Measurements from ENCODE around the gene SLC16A5.
"Not testable (repeated sequence)": the region's sequence is repeated elsewhere in the genome, so short reads cannot be mapped to it uniquely, and the experiment has no call there.

The SLC16A5 gene

DNA sequence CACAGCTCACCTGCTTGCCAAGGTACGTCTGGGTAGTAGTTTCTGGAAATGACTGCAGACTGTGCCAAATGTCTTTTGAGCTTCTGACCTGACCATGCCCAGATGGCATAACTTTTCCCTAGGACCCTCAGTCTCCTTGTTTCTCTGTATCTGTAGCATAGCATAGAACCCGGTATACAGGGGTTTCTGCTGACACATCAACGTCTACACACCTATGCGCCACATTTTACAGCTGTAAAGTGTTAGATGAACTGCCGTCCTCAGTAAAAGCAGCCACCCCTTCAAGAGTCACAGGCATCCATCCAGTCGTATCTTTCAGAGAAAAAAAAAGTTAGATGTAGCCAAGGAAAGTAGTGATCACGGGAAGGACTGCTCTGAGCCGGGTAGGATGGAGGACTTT is 23.3 kb upstream of the SLC16A5 start:
- DNase-seq, result no peak

DNA sequence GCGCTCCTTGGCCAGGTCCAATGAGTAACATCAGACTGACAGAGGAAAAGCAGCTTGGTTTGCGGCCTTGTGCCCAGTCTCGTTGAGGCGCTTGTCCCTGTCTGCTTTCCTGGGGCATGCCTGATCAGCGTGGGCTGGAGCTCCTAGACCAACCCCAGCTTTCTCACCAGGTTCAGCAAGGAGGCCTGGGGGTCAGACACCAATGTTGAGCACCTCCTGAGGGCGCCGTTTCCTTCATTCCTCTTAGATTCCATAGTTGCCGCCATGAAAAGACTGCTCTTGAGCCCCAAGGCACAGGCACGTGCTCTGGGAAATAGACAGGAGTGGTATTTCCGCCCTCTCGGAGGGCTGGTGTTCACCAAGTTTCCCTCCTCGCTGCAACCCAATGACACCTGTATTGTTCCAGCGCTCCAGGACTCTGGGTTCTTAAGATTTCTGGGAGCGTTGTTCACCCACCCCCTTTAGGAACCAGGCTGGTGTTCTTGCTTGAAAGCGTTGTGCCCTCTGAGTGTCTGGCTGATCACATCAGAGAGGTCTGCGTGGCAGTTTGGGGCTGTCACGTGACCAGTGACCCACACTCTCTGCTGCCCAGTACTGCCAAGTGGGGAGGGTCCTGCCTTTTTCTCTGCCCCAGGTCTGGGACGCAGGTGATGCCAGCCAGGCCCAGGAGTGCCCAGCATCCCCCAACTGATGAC is 22.7 kb upstream of the SLC16A5 start:
- no peak for DNase-seq

DNA sequence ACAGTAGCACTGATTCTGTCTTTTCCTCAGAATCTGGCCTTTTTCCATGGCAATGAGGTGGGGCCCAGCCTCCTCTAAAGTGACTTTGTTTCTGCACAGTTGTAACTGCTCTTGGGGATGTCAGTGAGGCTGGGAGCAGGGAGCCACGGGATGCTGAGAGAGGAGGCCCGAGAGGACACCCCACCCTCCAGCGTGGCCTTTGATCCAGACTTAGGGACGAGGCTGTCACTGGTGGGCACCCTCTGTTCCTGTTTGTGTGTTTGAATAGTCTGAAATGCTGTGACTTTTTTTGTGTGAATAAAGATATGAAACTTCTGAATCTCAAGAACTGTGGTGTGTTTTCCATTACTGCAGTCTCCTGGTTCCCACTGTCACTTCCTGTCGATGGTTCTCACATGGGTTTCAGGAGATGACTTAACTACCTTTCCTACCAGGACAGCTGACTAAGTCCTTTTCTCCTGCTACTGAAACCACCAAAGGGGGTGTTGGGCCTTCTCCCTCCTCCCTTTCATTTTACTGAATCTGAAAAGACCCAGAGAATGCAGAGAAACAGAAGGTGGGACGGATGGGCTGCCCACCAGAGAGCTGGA is 22.1 kb upstream of the SLC16A5 start:
- DNase-seq, result no peak

DNA sequence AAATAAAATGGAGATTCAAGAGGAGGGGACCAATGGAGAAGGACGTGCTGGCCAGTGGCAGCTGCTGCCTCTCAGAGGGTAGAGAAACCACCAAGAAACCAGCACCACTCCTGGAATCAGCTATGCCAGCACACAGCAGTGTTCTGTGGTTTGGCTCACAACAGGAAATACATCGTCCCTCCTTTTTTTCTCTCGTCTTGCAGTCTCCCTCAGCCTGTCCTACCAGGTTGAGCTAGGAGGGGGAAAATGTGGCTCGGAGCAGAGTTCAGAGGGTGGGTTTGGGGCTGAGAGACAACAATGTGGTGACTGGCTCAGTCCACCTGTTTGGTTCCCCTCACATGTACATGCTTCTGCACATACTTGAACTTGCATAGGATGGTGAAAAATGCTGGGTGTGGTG is 19.9 kb upstream of the SLC16A5 start:
- no peak for DNase-seq

DNA sequence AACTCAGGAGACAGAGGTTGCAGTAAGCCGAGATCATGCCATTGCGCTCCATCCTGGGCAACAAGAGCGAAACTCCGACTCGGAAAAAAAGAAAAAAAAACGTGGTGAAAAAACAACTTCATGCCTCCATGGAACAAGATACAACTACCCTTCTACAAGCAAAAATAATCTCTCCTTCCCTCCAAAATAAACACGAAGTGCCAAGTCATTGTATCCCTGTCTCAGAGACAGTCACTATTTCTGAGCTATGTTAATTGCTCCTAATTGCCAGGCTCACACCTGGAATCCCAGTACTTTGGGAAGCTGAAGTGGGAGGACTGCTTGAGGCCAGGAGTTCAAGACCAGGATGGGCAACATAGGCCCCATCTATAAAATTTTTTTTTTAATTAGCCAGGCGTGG is 19.0 kb upstream of the SLC16A5 start:
- no peak for DNase-seq

DNA sequence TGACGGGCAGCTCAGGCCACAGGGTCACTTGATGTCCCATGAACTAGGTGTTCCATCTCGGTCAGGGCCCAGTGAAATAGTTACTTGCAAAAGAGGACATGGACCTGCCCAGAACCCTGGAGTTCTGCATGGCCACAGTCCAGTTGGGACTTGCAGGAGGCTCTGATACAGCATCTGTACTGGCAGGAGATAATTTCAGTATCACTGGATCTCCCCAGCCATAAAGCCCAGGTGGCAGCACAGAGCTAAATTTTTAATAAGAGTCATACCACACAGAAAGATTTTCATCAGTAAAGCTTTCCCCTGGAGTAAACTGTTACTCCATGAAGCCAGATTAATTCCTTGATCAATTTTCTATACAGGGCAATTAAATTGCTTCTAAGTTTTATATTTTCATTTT is 18.0 kb upstream of the SLC16A5 start:
- DNase-seq, result no peak

DNA sequence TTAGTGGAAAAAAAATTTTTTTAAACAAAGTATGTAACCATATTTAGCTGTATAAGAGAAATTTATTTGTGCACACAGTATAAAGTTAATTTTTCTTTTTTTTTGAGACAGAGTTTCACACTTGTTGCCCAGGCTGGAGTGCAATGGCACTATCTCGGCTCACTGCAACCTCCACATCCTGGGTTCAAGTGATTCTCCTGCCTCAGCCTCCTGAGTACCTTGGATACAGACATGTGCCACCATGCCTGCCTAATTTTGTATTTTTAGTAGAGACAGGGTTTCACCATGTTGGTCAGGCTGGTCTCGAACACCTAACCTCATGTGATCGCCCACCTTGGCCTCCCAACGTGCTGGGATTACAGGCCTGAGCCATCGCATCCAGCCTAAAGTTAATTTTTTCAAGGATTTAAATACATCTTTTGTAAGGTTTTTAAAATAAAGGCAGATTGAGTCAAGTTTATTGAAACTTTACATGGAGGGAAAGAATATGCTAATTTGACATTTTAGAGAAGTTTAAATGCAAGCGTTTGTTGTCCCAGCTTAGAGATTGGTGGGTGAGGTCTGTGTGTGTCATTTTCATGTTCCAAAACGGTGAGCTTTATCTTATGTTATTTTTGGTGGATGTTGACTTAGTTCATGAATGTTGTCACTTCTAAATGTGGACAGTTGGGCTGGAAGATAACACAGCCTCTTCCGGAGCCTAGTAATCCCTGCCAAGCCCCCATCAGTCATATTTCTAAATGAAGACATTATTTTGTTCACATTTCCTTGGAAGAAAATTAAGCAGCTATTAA is 16.1 kb upstream of the SLC16A5 start:
- not testable (repeated sequence) for DNase-seq

DNA sequence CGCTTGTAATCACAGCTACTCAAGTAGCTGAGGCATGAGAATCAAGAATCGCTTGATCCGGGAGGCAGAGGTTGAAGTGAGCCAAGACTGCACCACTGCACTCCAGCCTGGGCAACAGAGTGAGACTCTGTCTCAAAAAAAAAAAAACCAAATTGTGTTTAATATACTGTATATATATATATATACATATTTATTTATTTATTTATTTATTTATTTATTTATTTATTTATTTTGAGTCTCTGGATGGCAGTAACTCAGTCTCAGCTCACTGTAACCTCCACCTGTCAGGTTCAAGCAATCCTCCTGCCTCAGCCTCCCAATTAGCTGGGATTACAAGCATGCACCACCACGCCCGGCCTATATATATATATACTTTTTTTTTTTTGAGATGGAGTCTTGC is 14.8 kb upstream of the SLC16A5 start:
- DNase-seq, result not testable (repeated sequence)

DNA sequence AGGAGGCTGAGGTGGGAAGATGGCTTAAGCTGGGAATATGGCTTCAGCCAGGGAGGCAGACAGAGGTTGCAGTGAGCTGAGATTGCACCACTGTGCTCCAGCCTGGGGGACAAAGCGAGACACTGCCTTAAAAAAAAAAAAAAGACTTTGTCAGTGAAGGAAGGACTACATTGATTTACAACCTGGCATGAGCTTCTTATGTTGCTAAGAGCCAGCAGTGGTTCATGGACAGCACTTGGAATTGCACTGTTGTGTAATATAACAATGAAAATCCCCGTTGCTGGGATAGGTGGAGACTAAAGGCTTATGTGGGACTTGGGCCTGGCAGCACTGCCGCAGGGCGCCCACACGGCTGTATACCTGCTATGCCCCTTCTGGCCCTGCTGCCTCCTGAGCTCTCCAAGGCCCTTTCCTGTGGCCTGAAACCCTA is 14.1 kb upstream of the SLC16A5 start:
- no peak for DNase-seq

DNA sequence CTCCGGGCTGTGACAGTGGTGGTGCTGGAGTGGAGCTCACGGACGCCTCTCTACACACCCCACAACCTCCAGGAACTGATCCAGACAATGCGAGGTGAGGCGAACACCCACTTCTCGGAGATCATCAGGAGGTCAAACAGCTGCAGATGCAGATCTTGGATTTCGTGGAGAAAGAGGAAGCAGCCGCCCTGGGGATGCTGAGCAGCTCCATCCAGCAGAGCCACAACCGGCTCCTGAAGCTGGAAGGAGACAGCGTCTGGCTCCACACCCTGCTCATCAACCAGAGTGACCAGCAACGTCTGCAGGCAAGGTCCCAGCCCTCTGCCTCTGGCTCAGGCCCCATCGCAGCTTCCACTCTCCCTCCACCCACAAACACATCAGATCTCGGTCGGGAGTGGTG is 13.2 kb upstream of the SLC16A5 start:
- no peak for DNase-seq

DNA sequence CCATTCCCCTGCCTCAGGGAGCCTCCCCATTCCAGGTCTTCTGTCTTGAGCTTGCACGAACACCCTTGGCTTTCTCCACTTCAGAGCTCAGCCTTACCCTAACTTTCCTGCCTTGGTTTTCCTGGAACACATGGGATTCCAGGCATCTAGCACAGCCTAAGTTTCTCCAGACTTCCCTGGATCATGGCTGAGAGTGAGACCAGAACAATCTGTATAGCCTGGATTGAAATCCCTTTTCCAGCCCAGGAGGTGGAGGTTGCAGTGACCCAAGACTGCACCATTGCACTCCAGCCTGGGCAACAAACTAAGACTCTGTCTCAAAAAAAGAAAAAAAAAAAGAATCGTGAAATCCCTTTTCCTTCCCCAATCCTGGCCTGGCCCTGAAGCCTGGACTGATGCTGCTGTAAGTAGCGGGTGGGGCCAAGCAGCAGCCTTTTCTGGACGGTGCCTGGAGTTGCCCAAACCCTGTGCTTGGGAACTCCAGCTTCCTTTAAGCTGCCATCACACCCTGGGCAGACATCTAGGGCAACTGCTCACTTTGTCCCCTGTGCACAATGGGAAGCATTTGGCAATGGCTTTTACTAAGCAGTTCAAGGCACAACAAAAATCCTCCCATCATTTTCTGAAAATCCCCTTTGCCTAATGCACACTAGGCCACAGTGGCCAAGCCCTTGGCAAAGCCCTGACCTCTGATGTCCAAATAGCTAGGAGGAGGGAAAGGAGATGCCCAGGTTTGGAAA is 12.0 kb upstream of the SLC16A5 start:
- DNase-seq, result no peak

DNA sequence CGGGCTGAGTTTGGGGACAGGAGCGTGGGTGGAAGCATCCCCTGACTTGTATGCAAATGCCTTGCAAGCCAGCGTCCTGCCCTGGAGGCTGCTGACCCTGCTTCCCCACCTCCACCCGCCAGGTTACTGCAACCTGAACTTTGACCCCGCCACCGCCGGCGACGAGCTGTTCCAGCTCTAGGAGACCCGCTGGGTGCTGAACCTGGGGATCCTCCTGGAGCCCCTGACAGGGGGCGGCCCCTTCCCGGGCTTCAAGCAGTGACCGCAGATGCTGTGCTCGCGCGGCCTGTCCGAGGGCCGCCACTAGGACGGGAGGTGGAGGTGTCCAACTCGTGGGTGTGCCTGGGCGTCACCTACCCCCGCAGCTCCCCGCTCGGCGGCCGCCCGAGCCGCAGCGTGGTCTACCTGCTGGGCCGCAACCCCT is 10.7 kb upstream of the SLC16A5 start:
- no peak for DNase-seq

DNA sequence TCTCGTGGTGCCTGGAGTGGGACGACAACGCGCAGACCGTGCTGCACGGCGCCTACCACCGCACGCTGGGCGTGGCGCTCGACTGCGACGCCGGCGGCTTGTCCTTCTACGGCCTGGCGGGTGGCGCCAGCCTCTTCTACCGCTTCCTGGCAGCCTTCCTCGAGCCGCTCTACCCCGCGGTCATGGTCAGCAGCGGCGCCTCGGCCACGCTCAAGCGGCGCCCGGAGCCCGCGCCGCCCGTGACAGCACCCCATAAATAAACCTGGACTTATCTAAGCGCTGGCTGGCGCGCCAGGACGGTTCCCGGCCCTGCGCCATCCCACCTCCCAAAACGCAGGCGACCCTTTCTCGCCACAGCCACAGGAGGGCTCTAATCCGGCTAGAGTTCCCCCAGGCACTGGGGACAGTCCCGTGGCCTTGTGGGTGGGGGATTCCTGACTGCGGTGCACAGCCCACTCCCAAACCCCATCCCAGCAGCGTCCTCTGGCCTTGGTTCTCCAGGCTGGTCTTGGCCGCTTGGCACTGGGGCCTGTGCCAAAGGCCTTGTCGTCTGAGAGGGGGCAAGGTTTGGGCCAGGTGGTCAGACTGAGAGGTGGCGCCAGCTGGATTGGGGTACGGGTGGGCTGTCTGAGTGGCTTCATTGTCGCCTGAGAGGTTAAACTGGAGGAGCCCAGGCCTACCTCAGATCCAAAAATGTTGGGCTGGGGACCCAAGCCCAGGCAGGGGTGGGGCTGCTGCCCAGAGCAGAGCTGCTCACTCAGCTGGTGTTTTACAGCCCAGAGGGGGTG is 10.1 kb upstream of the SLC16A5 start:
- DNase-seq, result peak; percentile 50

DNA sequence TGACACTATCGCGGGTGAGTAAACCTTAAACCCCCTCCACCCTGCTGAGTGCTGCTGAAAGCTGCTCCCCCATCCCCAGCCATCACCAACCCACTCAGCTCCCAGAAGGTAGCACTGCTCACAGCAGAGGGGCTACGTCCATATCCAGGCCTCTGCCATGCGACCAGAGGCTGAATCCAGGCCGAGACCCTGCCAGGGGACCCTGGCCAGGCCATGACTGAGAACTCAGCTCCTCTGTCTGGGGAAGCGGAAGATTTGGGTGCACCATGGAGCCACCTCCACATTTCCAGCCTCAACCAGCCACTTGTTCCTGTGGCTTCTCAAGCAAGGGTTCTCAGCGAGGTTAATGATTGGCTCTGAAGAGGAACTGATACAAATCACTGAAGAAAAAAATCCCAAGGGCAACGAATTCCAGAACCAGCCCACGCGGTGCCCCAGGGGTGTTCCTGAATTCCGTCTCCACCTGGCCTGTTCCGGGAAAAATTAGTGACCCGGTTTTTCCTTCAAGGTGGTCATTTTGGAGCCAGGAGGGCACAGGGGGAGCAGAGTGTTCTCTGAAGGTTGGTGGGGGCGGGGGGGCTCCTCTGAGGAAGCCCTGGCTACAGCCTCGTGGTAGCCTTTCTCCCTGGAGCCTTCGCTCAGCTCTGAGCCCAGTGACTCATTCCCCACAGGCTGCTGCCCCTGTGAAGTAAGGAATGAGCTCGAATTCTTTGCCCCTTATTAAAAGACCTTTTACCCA is 9.3 kb upstream of the SLC16A5 start:
- DNase-seq, result no peak

DNA sequence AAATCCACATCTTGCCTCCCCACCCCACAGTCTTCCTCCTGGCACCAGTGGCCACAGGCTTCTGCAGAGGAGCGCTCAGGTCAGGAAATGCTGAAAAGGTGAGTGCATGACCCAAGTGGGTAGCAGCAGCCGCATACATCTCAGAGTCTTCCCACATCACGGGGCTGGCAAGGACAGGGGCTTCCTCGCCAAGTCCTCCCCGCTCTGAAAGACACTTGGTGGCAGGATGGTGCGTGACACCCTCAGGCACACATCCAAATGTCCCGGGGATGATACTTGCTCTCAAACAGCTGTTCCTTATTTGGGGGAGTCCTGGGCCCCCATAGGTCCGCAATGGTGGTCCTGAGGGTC is 8.8 kb upstream of the SLC16A5 start:
- no peak for DNase-seq

DNA sequence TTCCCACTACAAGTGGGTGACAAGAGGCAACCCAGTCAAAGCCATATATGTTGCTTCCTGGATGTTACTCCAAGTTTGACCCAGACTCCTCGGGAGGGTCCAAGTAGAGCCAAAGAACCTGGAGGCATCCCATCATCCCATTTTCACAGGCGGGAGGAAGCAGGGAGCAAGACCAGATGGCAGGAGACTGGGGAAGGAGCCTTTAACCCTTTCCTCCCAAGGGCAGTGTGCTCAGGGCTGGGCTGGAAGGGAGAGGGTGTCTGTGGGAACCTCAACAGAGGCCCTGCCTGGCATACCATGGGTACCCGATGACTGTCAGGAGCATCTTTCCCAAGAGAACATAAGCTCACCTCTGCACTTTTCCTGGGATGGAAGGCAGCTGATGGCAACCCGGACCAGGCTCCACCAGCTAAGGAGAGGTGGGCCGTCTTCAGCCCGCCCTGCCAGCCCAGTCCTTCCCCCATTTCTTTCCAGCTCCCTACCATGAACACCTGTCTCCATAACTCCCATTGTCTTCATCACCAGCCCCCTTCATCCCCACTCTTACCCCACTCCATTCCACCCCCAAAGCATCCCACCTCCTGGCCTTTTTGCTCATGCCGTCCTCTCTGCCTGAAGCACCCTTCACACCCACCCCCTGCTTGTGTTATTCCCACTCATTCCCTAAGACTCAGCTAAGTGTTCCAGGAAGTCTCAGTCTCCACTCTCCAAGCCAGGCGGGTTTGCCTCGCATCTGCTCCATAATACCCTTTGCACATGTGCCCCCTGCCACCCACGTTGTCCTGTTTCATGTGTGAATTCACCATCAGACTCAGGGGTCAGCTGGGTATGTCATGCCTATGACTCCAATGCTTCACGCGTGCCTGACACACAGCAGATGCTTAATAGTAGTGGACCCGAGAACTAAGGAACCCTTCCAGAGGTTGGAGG is 5.9 kb upstream of the SLC16A5 start:
- DNase-seq, result no peak

DNA sequence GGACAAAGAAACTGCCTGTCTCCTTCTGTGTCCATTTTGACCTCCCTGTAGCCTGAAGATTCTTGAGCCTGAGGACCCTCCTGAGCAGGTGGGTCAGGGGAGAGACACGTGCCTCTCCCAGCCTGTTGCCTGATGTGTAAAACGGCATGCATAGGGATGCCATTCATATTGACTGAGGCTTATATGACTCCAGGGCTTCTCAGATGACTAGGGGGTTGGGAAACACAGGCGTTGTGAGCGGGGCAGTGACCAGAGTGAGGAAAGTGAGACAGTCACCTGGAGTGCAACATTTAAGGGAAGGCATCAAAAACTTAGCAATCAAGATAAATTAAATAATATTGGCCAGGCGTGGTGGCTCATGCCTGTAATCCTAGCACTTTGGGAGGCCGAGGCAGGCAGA is 5.1 kb upstream of the SLC16A5 start:
- DNase-seq, result no peak

DNA sequence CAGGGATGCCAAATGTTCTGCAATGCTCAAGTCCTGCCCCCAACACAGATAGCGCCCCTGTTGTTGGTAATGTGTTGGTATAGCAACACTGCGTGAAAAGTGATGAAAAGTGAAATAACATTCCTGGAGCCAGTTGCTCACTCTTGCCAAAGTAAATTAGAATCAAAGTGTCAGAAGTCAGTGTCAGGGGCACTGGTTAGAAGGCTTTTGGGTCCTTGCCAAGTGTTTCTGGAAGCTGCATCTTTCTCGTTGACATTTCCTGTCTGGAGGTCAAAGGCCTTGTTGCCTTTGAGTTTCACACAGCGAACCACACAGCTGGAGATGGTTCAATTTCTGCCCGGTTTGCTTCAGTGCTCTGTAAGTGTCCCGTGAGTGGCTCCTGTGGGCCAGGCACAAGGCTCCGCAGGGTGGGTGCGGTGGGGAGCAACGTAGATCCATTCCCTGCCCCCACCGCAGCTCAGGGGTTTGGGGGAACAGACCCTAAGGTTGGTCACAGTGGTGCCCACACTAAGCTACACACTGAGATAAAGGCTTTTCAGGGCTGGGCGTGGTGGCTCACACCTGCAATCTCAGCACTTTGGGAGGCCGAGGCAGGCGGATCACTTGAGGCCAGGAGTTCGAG is 3.6 kb upstream of the SLC16A5 start:
- DNase-seq, result no peak

DNA sequence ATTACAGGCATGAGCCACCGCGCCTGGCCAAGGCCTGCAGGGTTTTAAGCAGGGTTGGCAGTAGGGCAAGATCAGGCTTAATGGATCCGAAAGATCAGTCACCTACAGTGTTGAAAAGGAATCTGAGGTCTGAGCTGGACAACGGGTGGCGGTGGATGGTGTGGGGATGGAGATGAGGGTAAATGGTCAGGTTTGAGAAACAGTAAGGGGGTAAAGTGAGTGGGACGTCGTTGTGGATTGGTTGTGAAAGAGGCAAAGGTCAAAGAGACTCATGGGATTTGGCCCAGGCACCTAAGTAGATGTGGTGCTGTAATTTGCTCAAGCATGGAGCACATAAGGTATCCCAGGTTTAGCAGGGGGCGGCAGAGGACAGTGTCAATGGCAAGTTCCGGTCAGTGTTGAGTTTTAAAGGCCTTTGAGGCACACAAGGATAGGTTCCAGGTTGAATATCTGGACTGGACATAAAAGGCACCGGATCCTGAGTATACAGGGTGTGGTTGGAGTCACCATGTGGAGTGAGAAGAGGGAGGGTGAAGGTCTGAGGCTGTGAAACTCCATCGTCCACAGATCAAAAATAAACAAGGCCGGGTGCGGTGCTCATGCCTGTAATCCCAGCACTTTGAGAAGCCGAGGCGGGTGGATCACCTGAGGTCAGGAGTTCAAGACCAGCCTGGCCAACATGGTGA is 1.1 kb upstream of the SLC16A5 start:
- no peak for DNase-seq

DNA sequence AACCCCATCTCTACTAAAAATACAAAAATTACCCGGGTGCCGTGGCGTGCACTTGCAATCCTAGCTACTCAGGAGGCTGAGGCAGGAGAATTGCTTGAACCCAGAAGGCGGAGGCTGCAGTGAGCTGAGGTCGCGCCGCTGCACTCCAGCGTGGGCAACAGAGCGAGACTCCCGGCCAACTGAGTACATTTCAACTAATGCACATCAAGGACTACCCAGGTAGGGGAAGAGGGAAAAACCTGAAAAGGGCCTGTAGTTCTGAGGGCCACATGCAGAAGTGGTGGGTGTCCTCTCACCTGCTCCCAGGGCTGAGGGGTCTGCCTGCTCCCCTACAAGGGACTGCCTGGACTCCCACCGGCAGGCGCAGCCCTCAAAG is 584 bp upstream of the SLC16A5 start:
- DNase-seq, result no peak

All from activated CD4-positive, alpha-beta T cell treated with anti-CD3 and anti-CD28 coated beads, Interleukin-2, amount 50 U/mL, for 1 hour (primary cell).